ENCODE data around the gene RPS15. TPM values are rescaled to one million over a fixed set of nuclear protein-coding genes. Genes with fewer than 3 reads are reported as not detected.

The RPS15 gene
- total and polyA plus RNA-seq, 10 of the 15 experiments (the other 5 are each of a cell fraction or from before 2014, with no cell fraction given) = 559 to 3,158 (median 1,413) TPM

- no TSS peak for BruUV-seq (replicated peaks)
- FAIRE-seq = no peak
- H3K9ac ChIP-seq (ENCODE audit: control insufficient read depth, insufficient read depth, low read length) = no peak overlapping the region
These were observed 38.5 kb upstream of the RPS15 start for GRCh38 chr19:1399745-1400144.

More at GRCh38 chr19:1399745-1400144, 38.5 kb upstream of the RPS15 start:
- H3K79me2 ChIP-seq (ENCODE audit: control insufficient read depth, insufficient read depth, low read length) = no peaks in the 10 kb centered on the region; the same call in 1 of the 2 replicates
- DNase-seq (ENCODE audit: low read depth, low spot score) (no peak), ATAC-seq (no peak)
- 77% methylated on average over 13 of the region's 15 CpGs for WGBS (ENCODE audit: insufficient coverage, insufficient replicate concordance, low lambda C conversion rate, missing lambda C conversion rate)
- in situ Hi-C loops (cut with MboI) = no loop called here
- H3K27me3 ChIP-seq (replicated peaks in 1 of 2; ENCODE audit: control insufficient read depth in 2 of 2, insufficient read depth in 2 of 2, low read length in 1 of 2) = peaks cover 1 to 5% of the 10 kb centered on the region in 2 experiments; a peak in 2 of 4 replicates
- H3K4me3 ChIP-seq = no peak overlapping the region
- POLR2A ChIA-PET = no interaction called here
- intact Hi-C loops (cut with micrococcal nuclease; ENCODE audit: unreplicated experiment) = no loop called here
- peaks cover 4% of the 10 kb centered on the region for H3K4me1 ChIP-seq (ENCODE audit: control insufficient read depth, insufficient read depth, low read length)
- no peak overlapping the region for H3K4me2 ChIP-seq (ENCODE audit: control insufficient read depth, insufficient read depth)
- no peak overlapping the region for H2AFZ ChIP-seq (ENCODE audit: control insufficient read depth, low read depth, low read length)
- H3K27ac ChIP-seq (ENCODE audit: control insufficient read depth, insufficient read depth) = no peak overlapping the region
- no peaks in the 10 kb centered on the region; a peak in 1 of 4 replicates for H3K36me3 ChIP-seq (ENCODE audit: control insufficient read depth in 2 of 2, insufficient read depth in 2 of 2, low read length in 1 of 2)
- SMC1A ChIA-PET (ENCODE audit: uncharacterized antibody, unreplicated experiment) = no interaction called here
- RAD21 ChIA-PET (ENCODE audit: unreplicated experiment) = no interaction called here
- H4K20me1 ChIP-seq (ENCODE audit: control insufficient read depth, insufficient read depth) = no peaks in the 10 kb centered on the region
- H3K9me3 ChIP-seq (replicated peaks; ENCODE audit: control insufficient read depth, insufficient read depth, low read length) = no peaks in the 10 kb centered on the region
- CTCF ChIA-PET = no interaction called here
- TF ChIP-seq BCL11A (IDR thresholded peaks at IDR 0.05; ENCODE audit: low read depth, low read length) (no peak), TCF3 (IDR thresholded peaks at IDR 0.05; ENCODE audit: borderline replicate concordance, insufficient read depth, low read depth, low read length) (no peak), SREBF1 (IDR thresholded peaks at IDR 0.05; ENCODE audit: low read length) (no peak), RELA (IDR thresholded peaks at IDR 0.05; ENCODE audit: borderline replicate concordance, partially characterized antibody) (no peak), NFYB (IDR thresholded peaks at IDR 0.05; ENCODE audit: insufficient read depth, low read depth, low read length) (no peak), JUND (IDR thresholded peaks at IDR 0.05; ENCODE audit: low read depth, low read length) (no peak), YY1 (IDR thresholded peaks at IDR 0.05; ENCODE audit: low read depth, low read length) (no peak), POU2F2 (IDR thresholded peaks at IDR 0.05; ENCODE audit: borderline replicate concordance, low read depth, low read length) (no peak), RCOR1 (conservative IDR thresholded peaks at IDR 0.05; ENCODE audit: low read depth, low read length) (no peak)
- TF ChIP-seq, protein P1, sequence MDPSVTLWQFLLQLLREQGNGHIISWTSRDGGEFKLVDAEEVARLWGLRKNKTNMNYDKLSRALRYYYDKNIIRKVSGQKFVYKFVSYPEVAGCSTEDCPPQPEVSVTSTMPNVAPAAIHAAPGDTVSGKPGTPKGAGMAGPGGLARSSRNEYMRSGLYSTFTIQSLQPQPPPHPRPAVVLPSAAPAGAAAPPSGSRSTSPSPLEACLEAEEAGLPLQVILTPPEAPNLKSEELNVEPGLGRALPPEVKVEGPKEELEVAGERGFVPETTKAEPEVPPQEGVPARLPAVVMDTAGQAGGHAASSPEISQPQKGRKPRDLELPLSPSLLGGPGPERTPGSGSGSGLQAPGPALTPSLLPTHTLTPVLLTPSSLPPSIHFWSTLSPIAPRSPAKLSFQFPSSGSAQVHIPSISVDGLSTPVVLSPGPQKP (IDR thresholded peaks at IDR 0.05; ENCODE audit: low read depth, low read length) = no peak
- TF ChIP-seq, protein P2, sequence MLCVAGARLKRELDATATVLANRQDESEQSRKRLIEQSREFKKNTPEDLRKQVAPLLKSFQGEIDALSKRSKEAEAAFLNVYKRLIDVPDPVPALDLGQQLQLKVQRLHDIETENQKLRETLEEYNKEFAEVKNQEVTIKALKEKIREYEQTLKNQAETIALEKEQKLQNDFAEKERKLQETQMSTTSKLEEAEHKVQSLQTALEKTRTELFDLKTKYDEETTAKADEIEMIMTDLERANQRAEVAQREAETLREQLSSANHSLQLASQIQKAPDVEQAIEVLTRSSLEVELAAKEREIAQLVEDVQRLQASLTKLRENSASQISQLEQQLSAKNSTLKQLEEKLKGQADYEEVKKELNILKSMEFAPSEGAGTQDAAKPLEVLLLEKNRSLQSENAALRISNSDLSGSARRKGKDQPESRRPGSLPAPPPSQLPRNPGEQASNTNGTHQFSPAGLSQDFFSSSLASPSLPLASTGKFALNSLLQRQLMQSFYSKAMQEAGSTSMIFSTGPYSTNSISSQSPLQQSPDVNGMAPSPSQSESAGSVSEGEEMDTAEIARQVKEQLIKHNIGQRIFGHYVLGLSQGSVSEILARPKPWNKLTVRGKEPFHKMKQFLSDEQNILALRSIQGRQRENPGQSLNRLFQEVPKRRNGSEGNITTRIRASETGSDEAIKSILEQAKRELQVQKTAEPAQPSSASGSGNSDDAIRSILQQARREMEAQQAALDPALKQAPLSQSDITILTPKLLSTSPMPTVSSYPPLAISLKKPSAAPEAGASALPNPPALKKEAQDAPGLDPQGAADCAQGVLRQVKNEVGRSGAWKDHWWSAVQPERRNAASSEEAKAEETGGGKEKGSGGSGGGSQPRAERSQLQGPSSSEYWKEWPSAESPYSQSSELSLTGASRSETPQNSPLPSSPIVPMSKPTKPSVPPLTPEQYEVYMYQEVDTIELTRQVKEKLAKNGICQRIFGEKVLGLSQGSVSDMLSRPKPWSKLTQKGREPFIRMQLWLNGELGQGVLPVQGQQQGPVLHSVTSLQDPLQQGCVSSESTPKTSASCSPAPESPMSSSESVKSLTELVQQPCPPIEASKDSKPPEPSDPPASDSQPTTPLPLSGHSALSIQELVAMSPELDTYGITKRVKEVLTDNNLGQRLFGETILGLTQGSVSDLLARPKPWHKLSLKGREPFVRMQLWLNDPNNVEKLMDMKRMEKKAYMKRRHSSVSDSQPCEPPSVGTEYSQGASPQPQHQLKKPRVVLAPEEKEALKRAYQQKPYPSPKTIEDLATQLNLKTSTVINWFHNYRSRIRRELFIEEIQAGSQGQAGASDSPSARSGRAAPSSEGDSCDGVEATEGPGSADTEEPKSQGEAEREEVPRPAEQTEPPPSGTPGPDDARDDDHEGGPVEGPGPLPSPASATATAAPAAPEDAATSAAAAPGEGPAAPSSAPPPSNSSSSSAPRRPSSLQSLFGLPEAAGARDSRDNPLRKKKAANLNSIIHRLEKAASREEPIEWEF (IDR thresholded peaks at IDR 0.05; ENCODE audit: insufficient replicate concordance, low read depth, low read length) = no peak
